Pancreas (tissue), 10 donors: ENCODE measurements around the gene RGMA. TPM values are rescaled to one million over a fixed set of nuclear protein-coding genes. Genes with fewer than 3 reads are reported as not detected.

Experiments
- ATAC-seq, 4 donors: fragments of 200-7000 bp; cut with Tn5 transposase; one replicate each; pipeline versions ENCODE4 v1.8.0 to v1.9.1; 2020; ENCODE audit warnings: mild to moderate bottlenecking in 4 of 4, moderate library complexity in 4 of 4
- DNase-seq, 6 donors: peaks; one replicate each; pipeline ENCODE4 v3.0.0-alpha.2; 2020
- FAIRE-seq: peaks from 2 replicates; lab custom pipeline; 2012; peaks lifted over from hg19 to GRCh38; lab: Jason Lieb, UNC
- H3K27ac ChIP-seq, 4 donors: fragments of 200-600 bp; sonication (generic); 1 replicate in 3 of 4; 2 replicates in 1 of 4; pipeline versions ENCODE4 v1.5.0 to v1.8.0; 2020
- H3K27me3 ChIP-seq, 4 donors: fragments of 200-600 bp; one replicate each; pipeline ENCODE4 v1.8.0; 2021
- H3K36me3 ChIP-seq, 3 donors: fragments of 200-600 bp; sonication (generic) in 1 of 3; one replicate each; pipeline versions ENCODE4 v1.5.0 to v1.8.0; 2020 to 2021
- H3K4me1 ChIP-seq, 3 donors: fragments of 200-600 bp; one replicate each; pipeline ENCODE4 v1.8.0; 2021
- H3K4me3 ChIP-seq, 4 donors: fragments of 200-600 bp; sonication (generic) in 2 of 4; one replicate each; pipeline versions ENCODE4 v1.5.0 to v1.8.0; 2020 to 2021
- H3K9me3 ChIP-seq, 4 donors: fragments of 200-600 bp; one replicate each; pipeline ENCODE4 v1.8.0; 2021
- CTCF ChIP-seq, 4 donors: fragments of 200-600 bp; sonication (generic) in 3 of 4; IDR thresholded peaks; one replicate each; pipeline versions ENCODE4 v1.5.0 to v1.8.0; 2021; ENCODE audit warnings: antibody characterized with exemption in 4 of 4
- WGBS, 2 donors: extraction: QIAGEN DNeasy Blood & Tissue Kit; methylation state at CpG; one replicate each; pipeline ENCODE4 v1.1.7; 2013; 5-methylcytosine and 5-hydroxymethylcytosine counted together
- intact Hi-C, 3 donors: fragments of 100-400 bp; cut with DNase I; formaldehyde crosslinking; loops; one replicate each; pipeline versions ENCODE4 v1.11.1 to v1.14.2; 2022
- polyA plus RNA-seq, 2 donors: library from polyadenylated mRNA; stranded (reverse); fragments of 200-250 nt; gene quantifications; one replicate each; pipeline ENCODE4 v1.2.3, GENCODE V29; 2013
- total RNA-seq, 6 donors: library from RNA; stranded (reverse); fragmentation: NEBNext Ultra II Directional in 4 of 6; extraction: Animal tissue kit (Norgen Biotek cat#: 25700) in 4 of 6; gene quantifications; one replicate each; pipeline versions ENCODE4 v1.2.1 to v1.2.4, GENCODE V29; 2021 to 2023
- donor health status: healthy with polysubstance abuse.
- donor health status: DM: no; HTN: no; CAD: no; lungs with moderate emphysema.
- donor health status: DM: no; HTN: no; CAD: no.
- donor health status: control.
- donor health status: control.
- donor health status: Bipolar disorder and iron deficiency.
- donor health status: DM: yes; HTN: yes; CAD: no.
- donor health status: DM: no; HTN: no; CAD: no.
- donor health status: DM: no; HTN: no; CAD: no.
- donor health status: DM: yes; HTN: yes; CAD: no.

RGMA gene
- total and polyA plus RNA-seq, 8 donors, result 3.7 to 14.3 (median 6.8) TPM

GRCh38 chr15:93048759-93049161 lies 40.3 kb downstream of the RGMA start:
- Histone ChIP-seq H3K27ac (no peak overlapping the region), H3K27me3 (no peaks in the 10 kb centered on the region), H3K4me1 (no peaks in the 10 kb centered on the region), H3K36me3 (peaks cover 0 to 6% (median 0%) of the 10 kb centered on the region in 3 donors), H3K9me3 (no peaks in the 10 kb centered on the region), H3K4me3 (no peak overlapping the region)
- ATAC-seq (peak in 3 of 4 donors; percentile 8 to 30 (median 28)), FAIRE-seq (no peak), DNase-seq (peak in 1 of 6 donors; percentile 54)
- intact Hi-C loops, result no loop called here
- WGBS, 2 donors, result 70 to 84% methylated on average over 15 to 16 of the region's 16 CpGs
- no peak for TF ChIP-seq CTCF (IDR thresholded peaks at IDR 0.05)

- H3K4me1 ChIP-seq, result no peaks in the 10 kb centered on the region
- H3K27ac ChIP-seq, result no peak overlapping the region
- no peak for TF ChIP-seq CTCF (IDR thresholded peaks at IDR 0.05)
- intact Hi-C loops, result no loop called here
- ATAC-seq, result no peak
- no peaks in the 10 kb centered on the region for H3K27me3 ChIP-seq
- H3K9me3 ChIP-seq, result no peaks in the 10 kb centered on the region
- no peak for FAIRE-seq
- WGBS, 2 donors, result 95 to 96% methylated on average over 14 of the region's 14 CpGs
- peaks cover 0 to 6% (median 0%) of the 10 kb centered on the region in 3 donors for H3K36me3 ChIP-seq
- no peak overlapping the region for H3K4me3 ChIP-seq
- peak in 1 of 6 donors; percentile 55 for DNase-seq
Measured at GRCh38 chr15:93048426-93048721, 40.6 kb downstream of the RGMA start.

- Histone ChIP-seq H3K9me3 (no peaks in the 10 kb centered on the region), H3K27ac (no peak overlapping the region), H3K4me3 (no peak overlapping the region), H3K4me1 (no peaks in the 10 kb centered on the region), H3K27me3 (no peaks in the 10 kb centered on the region), H3K36me3 (peaks cover 0 to 6% (median 0%) of the 10 kb centered on the region in 3 donors)
- 89 to 90% methylated on average over 18 of the region's 18 CpGs for WGBS, 2 donors
- ATAC-seq (no peak), DNase-seq (peak in 1 of 6 donors; percentile 69), FAIRE-seq (no peak)
- no peak for TF ChIP-seq CTCF (IDR thresholded peaks at IDR 0.05)
- intact Hi-C loops, result no loop called here
Measured at GRCh38 chr15:93047621-93048425, 41.2 kb downstream of the RGMA start.

GRCh38 chr15:93046721-93047120 lies 42.3 kb downstream of the RGMA start:
- Histone ChIP-seq H3K4me3 (no peak overlapping the region), H3K9me3 (no peaks in the 10 kb centered on the region), H3K27me3 (no peaks in the 10 kb centered on the region), H3K4me1 (no peaks in the 10 kb centered on the region), H3K27ac (no peak overlapping the region), H3K36me3 (peaks cover 0 to 6% (median 0%) of the 10 kb centered on the region in 3 donors)
- intact Hi-C loops, result no loop called here
- no peak for TF ChIP-seq CTCF (IDR thresholded peaks at IDR 0.05)
- DNase-seq, result peak in 1 of 6 donors; percentile 40
- ATAC-seq, result no peak
- WGBS, 2 donors, result 77 to 80% methylated on average over 6 to 7 of the region's 7 CpGs
- FAIRE-seq, result no peak

GRCh38 chr15:93046120-93046519 lies 42.9 kb downstream of the RGMA start:
- Histone ChIP-seq H3K4me3 (no peak overlapping the region), H3K27ac (no peak overlapping the region), H3K36me3 (peaks cover 0 to 6% (median 0%) of the 10 kb centered on the region in 3 donors), H3K27me3 (no peaks in the 10 kb centered on the region), H3K4me1 (no peaks in the 10 kb centered on the region), H3K9me3 (no peaks in the 10 kb centered on the region)
- ATAC-seq (no peak), FAIRE-seq (no peak), DNase-seq (no peak)
- TF ChIP-seq CTCF (IDR thresholded peaks at IDR 0.05), result no peak
- intact Hi-C loops, result no loop called here
- WGBS, 2 donors, result 96% methylated on average over 4 of the region's 4 CpGs
